GM13976 (cell line): Measurements from ENCODE around the gene TGFB2.

ENCODE experiments used
- DNase-seq: peaks from one replicate; pipeline ENCODE4 v3.0.0; 2012; ENCODE audit warnings: low spot score
- in situ Hi-C: fragments of 300-500 bp; cut with MboI; formaldehyde crosslinking; loops from one replicate; pipeline ENCODE4 v1.12.0; 2022; ENCODE audit warnings: low sequenced_read_pairs, mixed read lengths, inconsistent platforms; ENCODE audit not compliant: unreplicated experiment
- TF ChIP-seq, protein P1 (sequence below): IDR thresholded peaks from 2 replicates; pipeline ENCODE4 v1.5.1; 2012; ENCODE audit warnings: borderline replicate concordance, mild to moderate bottlenecking; ENCODE audit not compliant: insufficient read depth; ENCODE audit errors: extremely low read depth, missing control alignments, control extremely low read depth

Gene TGFB2

DNA sequence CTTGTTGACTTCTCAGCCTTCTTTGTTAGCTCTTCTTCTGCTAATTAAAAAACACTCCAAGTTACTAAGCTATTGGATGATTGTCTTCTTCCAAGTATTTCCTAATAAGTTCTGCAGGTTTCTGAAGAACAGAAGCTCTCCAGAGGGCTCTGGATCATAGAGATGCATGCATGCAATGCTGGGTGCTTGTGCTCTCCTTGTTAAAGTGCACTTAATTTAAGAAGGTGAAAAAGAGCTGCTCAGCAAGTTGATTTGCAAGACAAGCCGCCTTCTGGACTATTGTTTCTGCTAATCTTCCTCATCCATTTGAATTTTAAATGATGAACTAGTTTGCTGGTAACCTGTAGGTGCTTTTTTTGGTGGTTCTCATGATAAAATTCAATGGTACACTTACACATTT is 43.9 kb upstream of the TGFB2 start:
- in situ Hi-C loops: no loop called here
- no peak for DNase-seq
- TF ChIP-seq, protein P1, sequence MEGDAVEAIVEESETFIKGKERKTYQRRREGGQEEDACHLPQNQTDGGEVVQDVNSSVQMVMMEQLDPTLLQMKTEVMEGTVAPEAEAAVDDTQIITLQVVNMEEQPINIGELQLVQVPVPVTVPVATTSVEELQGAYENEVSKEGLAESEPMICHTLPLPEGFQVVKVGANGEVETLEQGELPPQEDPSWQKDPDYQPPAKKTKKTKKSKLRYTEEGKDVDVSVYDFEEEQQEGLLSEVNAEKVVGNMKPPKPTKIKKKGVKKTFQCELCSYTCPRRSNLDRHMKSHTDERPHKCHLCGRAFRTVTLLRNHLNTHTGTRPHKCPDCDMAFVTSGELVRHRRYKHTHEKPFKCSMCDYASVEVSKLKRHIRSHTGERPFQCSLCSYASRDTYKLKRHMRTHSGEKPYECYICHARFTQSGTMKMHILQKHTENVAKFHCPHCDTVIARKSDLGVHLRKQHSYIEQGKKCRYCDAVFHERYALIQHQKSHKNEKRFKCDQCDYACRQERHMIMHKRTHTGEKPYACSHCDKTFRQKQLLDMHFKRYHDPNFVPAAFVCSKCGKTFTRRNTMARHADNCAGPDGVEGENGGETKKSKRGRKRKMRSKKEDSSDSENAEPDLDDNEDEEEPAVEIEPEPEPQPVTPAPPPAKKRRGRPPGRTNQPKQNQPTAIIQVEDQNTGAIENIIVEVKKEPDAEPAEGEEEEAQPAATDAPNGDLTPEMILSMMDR: no peak

DNA sequence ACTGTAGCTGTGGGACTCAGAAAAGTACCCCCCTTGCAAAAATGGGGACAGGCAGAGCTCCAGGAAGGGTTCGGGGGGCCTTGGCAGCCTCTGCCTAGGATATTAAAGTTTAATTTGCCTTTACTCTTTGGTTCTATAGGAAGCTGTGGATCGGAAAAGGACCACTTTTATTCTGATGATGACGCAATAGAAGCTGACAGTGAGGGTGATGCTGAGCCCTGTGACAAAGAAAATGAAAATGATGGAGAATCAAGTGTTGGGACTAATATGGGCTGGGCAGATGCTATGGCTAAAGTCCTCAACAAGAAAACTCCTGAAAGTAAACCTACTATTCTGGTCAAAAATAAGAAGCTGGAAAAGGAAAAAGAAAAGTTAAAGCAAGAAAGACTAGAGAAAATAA is 43.0 kb upstream of the TGFB2 start:
- in situ Hi-C loops: no loop called here
- DNase-seq: no peak
- TF ChIP-seq, protein P1: no peak

DNA sequence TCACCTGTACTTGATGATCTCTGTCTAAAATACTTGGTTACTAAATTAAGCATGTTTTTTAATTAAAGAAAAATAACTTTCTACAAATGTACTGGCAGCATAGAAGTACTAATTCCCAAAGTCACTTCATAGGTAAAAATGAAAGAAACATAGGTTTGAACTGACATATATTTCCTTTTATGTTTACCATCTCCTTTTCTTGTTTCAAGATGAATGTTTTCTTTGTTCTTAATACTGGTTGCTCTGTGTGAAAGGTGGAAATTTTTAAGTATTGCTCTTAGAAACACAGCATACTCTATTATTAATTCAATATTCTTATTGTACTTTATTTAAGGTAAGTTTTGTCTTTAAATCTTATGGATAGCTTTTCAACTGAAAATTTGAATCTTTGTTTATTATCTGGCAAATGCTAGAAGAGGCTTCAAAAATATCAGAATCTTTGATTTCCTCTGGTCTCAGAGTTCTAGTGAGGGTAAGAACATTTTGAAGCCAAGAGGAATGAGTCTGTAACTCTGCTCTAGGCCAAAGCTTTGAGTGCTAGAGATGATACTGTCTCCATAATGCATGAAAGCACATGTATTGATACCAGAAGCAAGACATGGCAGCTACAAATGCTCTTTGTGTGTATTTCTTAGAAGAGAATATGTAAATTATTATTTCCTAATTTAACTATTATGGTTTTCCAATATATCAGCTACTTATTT is 41.8 kb upstream of the TGFB2 start:
- TF ChIP-seq, protein P1: no peak
- in situ Hi-C loops: no loop called here
- no peak for DNase-seq

DNA sequence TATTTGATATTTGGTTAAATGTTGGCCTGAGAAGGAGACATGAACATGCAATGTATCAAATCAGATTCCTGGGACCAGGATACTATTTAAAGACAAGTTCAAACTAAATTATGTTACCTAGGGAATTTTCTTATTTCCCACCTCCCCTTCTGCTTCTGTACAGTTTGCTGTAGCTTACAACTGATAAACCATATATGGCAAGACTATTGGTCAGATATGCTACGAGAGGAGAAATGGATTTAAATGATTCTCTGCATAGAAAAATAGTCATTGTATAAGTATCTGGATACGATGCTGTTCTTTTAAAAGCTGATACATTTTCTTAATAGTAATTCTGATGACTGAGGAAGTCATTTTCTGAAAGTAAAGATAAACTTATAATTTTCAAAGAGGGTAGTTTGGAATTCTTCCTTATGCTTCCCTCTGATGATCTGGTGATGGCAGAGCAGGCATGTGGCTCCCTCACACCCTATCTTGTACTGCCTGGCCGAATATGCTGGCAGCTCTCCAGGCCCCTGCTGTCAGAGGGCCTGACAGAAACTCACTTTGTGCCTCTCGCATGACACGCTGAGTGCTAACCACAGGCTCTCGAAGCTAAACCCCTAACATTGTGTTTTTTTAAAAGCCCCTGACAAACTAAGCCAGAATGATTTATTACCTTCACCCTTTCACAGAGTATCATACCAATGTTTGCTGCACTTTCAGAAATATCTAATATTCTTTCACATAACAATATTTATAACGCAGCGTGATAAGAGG is 40.7 kb upstream of the TGFB2 start:
- DNase-seq: no peak
- in situ Hi-C loops: no loop called here
- TF ChIP-seq, protein P1: no peak

DNA sequence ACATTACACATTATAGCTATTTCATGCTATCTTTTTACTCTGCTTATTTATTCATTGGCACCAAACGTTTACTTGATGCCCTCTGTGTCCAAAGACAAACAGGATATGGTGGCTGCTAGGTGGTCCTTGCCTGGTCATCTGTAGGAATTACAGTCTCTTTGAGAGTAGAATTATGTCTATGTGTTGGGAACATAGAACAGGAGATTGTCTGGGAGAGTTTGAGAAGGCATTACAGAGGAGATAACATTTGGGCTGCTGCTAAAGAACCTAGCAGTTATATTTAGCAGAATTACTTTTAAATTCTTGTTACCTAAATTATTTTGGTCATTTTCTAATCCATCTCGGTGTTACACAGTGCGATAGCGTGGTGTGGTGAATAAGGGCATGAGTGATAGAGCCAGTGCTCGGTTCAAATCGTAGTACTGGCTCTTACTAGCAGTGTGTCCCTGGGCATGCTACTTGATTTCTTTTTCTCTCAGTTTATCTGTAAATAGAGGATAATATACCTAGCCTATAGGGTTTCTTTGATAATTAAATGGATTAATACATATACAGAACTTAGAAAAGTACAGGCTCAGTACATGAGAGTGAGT is 39.6 kb upstream of the TGFB2 start:
- no peak for DNase-seq
- TF ChIP-seq, protein P1: no peak
- in situ Hi-C loops: no loop called here

DNA sequence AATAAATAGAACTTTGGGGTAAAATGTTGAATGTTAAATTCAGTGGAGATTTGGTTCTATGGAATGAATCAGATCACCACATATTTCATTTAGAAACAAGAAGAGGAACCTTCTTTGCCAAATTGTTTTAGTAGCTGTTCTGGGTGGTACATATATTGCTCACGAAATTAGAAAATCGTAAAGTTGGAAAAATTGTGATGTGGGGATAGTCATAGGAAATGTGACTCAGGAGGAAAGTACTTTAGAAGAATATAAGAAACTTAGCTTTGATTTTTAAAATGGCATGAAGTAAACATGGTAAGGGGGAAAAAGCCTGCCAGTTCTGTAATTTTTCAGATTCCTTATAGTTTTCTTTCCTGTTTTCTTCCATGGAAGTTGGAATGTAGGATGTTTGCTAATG is 32.6 kb upstream of the TGFB2 start:
- no peak for DNase-seq
- in situ Hi-C loops: no loop called here
- TF ChIP-seq, protein P1: no peak
